Breast epithelium (tissue), 3 donors: Measurements from ENCODE around the gene SAXO2.
"Not testable (repeated sequence)": the region's sequence is repeated elsewhere in the genome, so short reads cannot be mapped to it uniquely, and the experiment has no call there.

Source experiments
- CTCF ChIP-seq, 3 donors: fragments of 450-650 bp; IDR thresholded peaks; one replicate each; pipeline ENCODE4 v1.5.1; 2016 to 2017; ENCODE audit warnings: antibody characterized with exemption in 3 of 3, mild to moderate bottlenecking in 3 of 3, moderate library complexity in 3 of 3
- POLR2A ChIP-seq: fragments of 450-650 bp; IDR thresholded peaks from one replicate; pipeline ENCODE4 v1.6.1; 2016; ENCODE audit warnings: antibody characterized with exemption, mild to moderate bottlenecking, moderate library complexity

GRCh38 chr15:82248261-82248660 lies 14.4 kb upstream of the SAXO2 start:
- not testable (repeated sequence) for TF ChIP-seq POLR2A; CTCF (IDR thresholded peaks at IDR 0.05)
